ENCODE results near the gene IFT27. TPM values are rescaled to one million over a fixed set of nuclear protein-coding genes. Genes with fewer than 3 reads are reported as not detected.

The IFT27 gene
- total RNA-seq, 1 donor from 2014 or later = 32.7 TPM

- H3K4me1 Mint-ChIP-seq = peaks cover under 1% of the 10 kb centered on the region
- H3K27ac Mint-ChIP-seq = no peak overlapping the region
- H3K27me3 Mint-ChIP-seq = no peaks in the 10 kb centered on the region
- no peak for DNase-seq
- H3K9me3 Mint-ChIP-seq = no peaks in the 10 kb centered on the region
- CTCF ChIA-PET = no interaction called here
- H3K4me3 Mint-ChIP-seq = no peak overlapping the region
- no peak for TF ChIP-seq CTCF (IDR thresholded peaks at IDR 0.05)
- POLR2A ChIA-PET = no interaction called here
- peaks cover 24% of the 10 kb centered on the region for H3K36me3 Mint-ChIP-seq (ENCODE audit: low read depth)
- no peak for ATAC-seq (ENCODE audit: low read depth)
- intact Hi-C loops (cut with micrococcal nuclease) = no loop called here
Observed at GRCh38 chr22:36769541-36770512, 6.1 kb downstream of the IFT27 start.

DNA sequence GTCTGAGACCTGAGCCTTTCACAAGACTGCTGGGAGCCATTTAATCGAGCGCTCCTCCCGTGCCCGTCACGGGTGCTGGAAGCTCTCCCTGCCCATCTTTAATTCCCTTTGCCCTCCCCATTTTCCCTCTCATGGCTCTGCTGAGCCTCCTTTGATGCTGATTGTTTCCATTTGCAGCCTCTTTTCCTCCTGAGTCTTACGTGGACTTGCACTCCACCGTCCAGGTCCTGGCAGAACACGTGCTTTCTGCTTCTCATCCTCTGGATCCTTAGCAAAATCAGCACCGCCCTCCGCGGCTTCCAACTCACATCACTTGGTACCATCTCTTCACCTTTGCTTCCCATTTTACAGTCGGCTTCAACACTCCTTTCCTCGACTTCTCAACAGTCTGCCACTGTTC, 7.3 kb downstream of the IFT27 start:
- H3K4me1 Mint-ChIP-seq = no peaks in the 10 kb centered on the region
- no peak overlapping the region for H3K4me3 Mint-ChIP-seq
- no peak for DNase-seq
- no peak for ATAC-seq (ENCODE audit: low read depth)
- no peak for TF ChIP-seq CTCF (IDR thresholded peaks at IDR 0.05)
- H3K27ac Mint-ChIP-seq = no peak overlapping the region
- H3K27me3 Mint-ChIP-seq = no peaks in the 10 kb centered on the region
- ChIA-PET CTCF (no interaction called here), POLR2A (no interaction called here)
- intact Hi-C loops (cut with micrococcal nuclease) = no loop called here
- H3K9me3 Mint-ChIP-seq = no peaks in the 10 kb centered on the region
- H3K36me3 Mint-ChIP-seq (ENCODE audit: low read depth) = peaks cover 27% of the 10 kb centered on the region

DNA sequence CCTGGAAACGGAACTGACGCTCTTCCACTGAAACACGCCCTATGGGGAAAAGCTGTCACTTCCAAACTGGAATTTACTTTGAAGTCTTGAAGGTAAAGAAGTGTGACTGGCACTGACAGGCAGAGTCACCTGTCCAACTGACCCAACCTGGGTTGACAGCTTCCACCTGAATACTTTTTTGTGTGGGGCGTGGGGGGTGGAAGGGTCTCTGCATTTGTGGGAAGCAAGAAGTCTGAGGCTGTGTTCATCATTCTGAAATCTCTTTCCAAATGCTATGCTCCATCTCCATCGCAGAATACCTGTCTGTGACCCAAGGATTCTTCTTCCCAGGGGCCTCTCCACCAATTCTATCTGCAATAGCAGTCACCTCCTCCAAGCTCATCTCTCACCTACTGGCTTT, 7.8 kb downstream of the IFT27 start:
- Mint-ChIP-seq H3K4me1 (no peaks in the 10 kb centered on the region), H3K4me3 (no peak overlapping the region), H3K27me3 (no peaks in the 10 kb centered on the region), H3K27ac (no peak overlapping the region), H3K36me3 (ENCODE audit: low read depth) (peaks cover 32% of the 10 kb centered on the region), H3K9me3 (no peaks in the 10 kb centered on the region)
- TF ChIP-seq CTCF (IDR thresholded peaks at IDR 0.05) = no peak
- POLR2A ChIA-PET = no interaction called here
- ATAC-seq (ENCODE audit: low read depth) (no peak), DNase-seq (no peak)
- CTCF ChIA-PET = no interaction called here
- intact Hi-C loops (cut with micrococcal nuclease) = no loop called here

- no peak overlapping the region for H3K27ac Mint-ChIP-seq
- no peaks in the 10 kb centered on the region for H3K4me1 Mint-ChIP-seq
- H3K9me3 Mint-ChIP-seq = no peaks in the 10 kb centered on the region
- H3K27me3 Mint-ChIP-seq = no peaks in the 10 kb centered on the region
- ATAC-seq (ENCODE audit: low read depth) (no peak), DNase-seq (no peak)
- H3K4me3 Mint-ChIP-seq = no peak overlapping the region
- ChIA-PET POLR2A (interaction anchor here (0.6 kb wide), 1 partner anchor 936 kb away, joined by 3 read pairs; no protein-coding TSS in a partner anchor), CTCF (interaction anchor here (1.2 kb wide), 1 partner anchor 10 kb away, joined by 3 read pairs; no protein-coding TSS in a partner anchor)
- intact Hi-C loops (cut with micrococcal nuclease) = no loop called here
- peaks cover 38% of the 10 kb centered on the region for H3K36me3 Mint-ChIP-seq (ENCODE audit: low read depth)
- no peak for TF ChIP-seq CTCF (IDR thresholded peaks at IDR 0.05)
Observed at GRCh38 chr22:36767035-36767775, 8.7 kb downstream of the IFT27 start.

DNA sequence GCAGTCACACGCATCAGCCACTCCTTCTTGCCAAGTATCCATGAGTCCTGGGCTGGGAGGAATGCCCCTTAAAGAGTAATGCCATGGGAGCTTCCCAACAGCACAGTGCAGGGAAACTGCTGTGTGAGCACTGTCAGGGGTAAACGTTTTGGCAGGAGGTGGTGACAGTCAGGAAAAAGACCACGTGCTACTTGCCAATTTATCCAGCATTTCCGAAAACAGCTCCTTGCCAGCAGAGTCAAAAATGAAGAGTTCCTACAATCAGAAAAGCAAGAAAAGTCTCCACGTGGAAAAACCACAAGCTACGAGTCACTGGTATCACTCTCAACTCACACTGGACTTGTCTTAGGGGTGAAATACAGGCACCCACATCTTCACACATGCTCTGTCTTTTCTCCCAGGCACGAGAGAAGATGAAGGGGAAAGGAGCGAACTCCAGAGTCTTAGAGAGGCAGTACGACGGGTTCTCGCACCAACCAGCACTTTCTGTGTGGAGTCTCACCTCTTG, 9.9 kb downstream of the IFT27 start:
- POLR2A ChIA-PET = no interaction called here
- TF ChIP-seq CTCF (IDR thresholded peaks at IDR 0.05) = no peak
- Mint-ChIP-seq H3K27me3 (no peaks in the 10 kb centered on the region), H3K4me1 (no peaks in the 10 kb centered on the region), H3K27ac (no peak overlapping the region), H3K36me3 (ENCODE audit: low read depth) (peaks cover 35% of the 10 kb centered on the region), H3K4me3 (no peak overlapping the region), H3K9me3 (no peaks in the 10 kb centered on the region)
- DNase-seq (no peak), ATAC-seq (ENCODE audit: low read depth) (no peak)
- CTCF ChIA-PET = interaction anchor here (1.2 kb wide), 1 partner anchor 9 kb away, joined by 3 read pairs; no protein-coding TSS in a partner anchor
- intact Hi-C loops (cut with micrococcal nuclease) = no loop called here

All from activated B cell treated with CpG ODN at 0.5 μM for 24 hours (primary cell).